GM18909 (cell line): Measurements from ENCODE around the gene ARHGEF12.
A peak's percentile ranks its signal among the peaks of the same experiment; 100 is the strongest.

Source experiments
- ATAC-seq: cut with Tn5 transposase; IDR thresholded peaks from one replicate; pipeline ENCODE4 v1.9.1; 2021; ENCODE audit warnings: mild to moderate bottlenecking; ENCODE audit not compliant: unreplicated experiment, poor library complexity

The ARHGEF12 gene

DNA sequence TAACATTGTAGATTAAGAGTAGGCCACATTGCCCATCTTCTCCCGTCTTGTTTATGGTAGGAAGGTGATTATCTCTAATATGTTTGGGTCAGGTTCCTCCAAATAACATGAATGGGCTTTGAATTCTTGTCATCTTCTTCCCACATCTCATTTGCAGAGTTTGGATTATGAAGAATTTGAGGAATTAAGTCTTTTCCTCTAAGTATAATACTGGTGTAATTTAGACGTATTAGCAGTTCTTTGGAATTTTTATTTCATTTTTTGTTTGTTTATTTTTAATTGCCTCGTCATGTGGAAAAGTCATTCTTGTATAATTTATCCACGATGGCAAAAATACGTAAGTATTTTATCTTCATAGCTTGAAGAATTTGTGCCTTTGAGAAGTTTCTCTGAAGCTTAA is 73.4 kb downstream of the ARHGEF12 start:
- ATAC-seq: no peak

GRCh38 chr11:120410622-120411380 is 74.6 kb downstream of the ARHGEF12 start:
- ATAC-seq: no peak

- no peak for ATAC-seq
These were observed 77.3 kb downstream of the ARHGEF12 start for GRCh38 chr11:120413480-120413879.

GRCh38 chr11:120420572-120420971 is 84.4 kb downstream of the ARHGEF12 start:
- ATAC-seq: no peak

DNA sequence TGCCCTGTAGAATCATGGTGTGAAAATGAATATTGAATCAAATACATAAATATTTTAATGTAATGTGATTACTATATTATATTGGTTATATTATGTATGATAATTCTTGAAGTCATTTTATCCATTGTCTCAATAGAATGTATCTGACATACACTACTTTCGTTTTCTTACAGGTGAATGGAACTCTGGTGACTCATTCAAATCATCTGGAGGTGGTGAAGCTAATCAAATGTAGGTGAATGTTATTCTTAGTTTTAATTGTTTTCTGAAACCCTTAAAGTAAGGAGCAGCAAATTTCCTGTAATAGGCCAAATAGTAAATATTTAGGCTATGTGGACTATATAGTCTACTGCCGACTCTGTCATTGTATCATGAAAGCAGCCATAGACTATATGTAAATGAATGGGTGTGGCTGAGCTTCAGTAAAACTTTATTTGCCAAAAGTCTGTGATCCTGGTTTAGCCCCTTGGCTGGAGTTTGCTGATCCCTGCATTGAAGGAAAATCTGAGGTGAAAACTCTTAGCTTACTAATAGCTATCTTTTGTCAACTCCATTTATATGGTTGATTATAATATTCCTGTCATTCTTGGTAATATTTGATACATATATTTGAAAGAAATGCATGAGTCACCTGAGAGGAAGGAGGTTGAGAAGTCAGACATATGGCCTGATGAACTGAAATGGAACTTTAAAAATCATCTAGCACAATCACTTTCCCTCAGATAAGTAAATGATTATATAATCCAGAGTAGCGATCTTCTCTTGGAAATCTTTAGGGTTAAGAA is 88.2 kb downstream of the ARHGEF12 start:
- no peak for ATAC-seq

DNA sequence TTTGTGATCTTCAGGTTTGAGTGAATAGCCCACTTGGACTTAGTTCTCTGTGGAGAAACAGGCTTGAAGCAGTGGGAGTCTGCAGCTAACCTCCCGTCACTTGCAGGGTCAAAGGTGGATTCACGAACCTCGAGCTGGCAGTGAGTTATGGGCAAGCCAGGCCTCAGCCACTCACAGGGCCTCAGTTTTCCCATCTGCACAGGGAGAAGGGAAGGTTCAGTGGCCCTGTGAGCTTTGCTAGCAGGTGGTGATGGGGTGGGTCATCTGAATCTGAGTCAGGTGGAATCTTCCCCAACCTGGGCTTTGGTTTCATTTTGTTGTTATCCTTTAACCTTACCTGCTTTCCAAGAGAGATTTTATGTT is 88.7 kb downstream of the ARHGEF12 start:
- ATAC-seq: no peak

GRCh38 chr11:120425527-120425926 is 89.3 kb downstream of the ARHGEF12 start:
- no peak for ATAC-seq

GRCh38 chr11:120430146-120430545 is 93.9 kb downstream of the ARHGEF12 start:
- no peak for ATAC-seq

DNA sequence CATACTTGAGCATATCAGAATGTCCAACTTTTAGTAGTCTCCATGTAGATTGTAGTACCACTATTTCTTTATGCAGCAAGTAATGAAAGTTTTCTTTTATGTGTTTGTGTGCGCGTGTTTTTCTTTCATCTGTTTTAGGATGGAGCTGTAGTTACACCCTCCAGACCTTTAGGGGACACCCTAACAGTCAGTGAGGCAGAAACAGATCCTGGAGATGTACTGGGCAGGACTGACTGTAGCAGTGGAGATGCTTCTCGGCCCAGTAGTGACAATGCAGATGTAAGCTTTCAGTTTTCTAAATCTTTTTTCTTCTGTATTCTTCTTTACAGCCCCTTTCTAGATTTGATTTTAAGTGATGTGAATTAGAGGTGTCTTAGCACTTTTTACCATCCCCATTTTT is 95.4 kb downstream of the ARHGEF12 start:
- no peak for ATAC-seq

- ATAC-seq: peak; percentile 48
These were observed 96.1 kb downstream of the ARHGEF12 start for GRCh38 chr11:120432056-120433018.

DNA sequence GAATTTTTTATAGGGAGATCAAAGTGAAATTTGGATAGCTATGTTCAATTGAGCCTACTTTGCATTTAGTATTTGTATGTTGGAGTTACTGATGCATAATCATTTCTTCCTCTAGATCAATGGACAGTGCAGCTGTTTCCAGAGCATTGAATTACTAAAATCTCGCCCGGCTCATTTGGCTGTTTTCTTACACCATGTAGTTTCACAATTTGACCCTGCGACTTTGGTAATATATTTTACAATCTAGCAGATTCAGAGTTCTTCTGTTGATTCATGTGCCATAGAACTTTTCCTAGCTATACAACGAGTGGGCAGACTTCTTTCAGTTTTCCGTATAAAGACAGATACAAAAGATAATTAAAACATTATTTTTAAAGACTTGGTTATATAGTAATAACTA is 105.4 kb downstream of the ARHGEF12 start:
- ATAC-seq: no peak

- ATAC-seq: no peak
These were observed 105.8 kb downstream of the ARHGEF12 start for GRCh38 chr11:120442031-120442430.

- no peak for ATAC-seq
These were observed 110.6 kb downstream of the ARHGEF12 start for GRCh38 chr11:120446802-120447201.

- no peak for ATAC-seq
These were observed 112.0 kb downstream of the ARHGEF12 start for GRCh38 chr11:120448240-120448639.

- ATAC-seq: no peak
These were observed 119.3 kb downstream of the ARHGEF12 start for GRCh38 chr11:120455487-120455886.

- no peak for ATAC-seq
These were observed 121.8 kb downstream of the ARHGEF12 start for GRCh38 chr11:120457996-120458395.

DNA sequence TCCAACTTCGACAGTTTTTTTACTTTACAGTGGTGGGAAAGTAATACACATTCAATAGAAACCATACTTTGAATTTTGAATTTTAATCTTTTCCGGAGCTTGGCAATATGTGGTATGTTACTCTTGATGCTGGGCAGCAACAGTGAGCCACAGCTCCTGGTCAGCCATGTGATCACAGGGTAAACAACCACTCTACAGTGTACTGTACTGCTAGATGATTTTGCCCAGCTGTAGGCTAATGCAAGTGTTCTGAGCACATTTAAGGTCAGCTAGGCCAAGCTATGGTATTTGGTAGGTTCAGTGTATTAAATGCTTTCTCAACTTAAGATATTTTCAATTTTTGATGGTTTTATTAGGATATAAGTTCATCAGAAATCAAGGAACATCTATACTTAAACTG is 126.6 kb downstream of the ARHGEF12 start:
- no peak for ATAC-seq

DNA sequence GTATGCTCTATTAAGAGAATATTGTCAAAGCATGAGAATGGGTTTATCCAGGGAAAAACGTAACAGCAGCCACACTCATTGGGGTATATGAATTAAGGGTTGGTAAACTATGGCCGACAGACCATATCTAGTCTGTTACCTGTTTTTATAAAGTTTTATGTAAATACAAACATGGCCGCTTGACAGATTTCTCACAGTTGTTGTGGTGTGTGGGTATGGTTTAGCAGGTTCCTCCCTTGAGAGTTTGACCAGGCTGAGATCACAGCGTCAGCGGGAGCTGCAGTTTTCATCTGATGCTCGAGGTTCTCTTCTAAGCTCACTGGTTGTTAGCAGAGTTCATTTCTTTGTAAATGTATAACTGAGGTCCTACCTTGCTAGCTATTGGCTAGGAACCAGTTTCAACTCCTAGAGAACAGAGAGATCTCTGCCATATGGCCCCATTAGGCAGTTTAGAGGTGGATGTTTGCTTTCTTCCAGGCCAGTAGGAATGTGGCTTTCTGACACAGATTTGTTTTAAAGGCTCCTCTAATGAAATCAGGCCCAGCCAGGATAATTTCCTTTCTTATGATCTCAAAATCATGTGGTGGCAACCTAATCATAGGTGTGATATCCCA is 129.8 kb downstream of the ARHGEF12 start:
- no peak for ATAC-seq

- no peak for ATAC-seq
These were observed 131.4 kb downstream of the ARHGEF12 start for GRCh38 chr11:120467627-120468026.

DNA sequence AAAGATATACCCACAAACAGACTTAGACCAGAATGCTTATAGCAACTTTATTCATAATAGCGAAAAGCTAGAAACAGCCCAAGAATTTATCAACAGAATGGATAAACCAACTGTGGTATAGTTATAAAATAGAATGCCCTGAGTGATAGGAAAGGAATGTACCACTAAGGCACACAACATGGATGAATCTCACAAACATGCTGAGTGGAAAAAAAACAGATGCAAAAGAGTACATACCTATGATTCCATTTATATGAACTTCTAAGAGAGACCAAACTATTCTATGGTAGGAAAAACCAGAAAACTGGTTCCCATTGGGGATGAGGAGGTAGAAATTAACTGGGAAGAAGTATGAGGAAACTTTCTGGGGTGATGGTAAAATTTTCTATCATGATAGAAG is 134.9 kb downstream of the ARHGEF12 start:
- no peak for ATAC-seq
